ENCODE data around the gene USP35.

GRCh38 chr11:78202733-78203167, 14.0 kb downstream of the USP35 start:
- TF ChIP-seq CTCF (IDR thresholded peaks at IDR 0.05; ENCODE audit: low read length) (no peak), EZH2 (IDR thresholded peaks at IDR 0.05; ENCODE audit: borderline replicate concordance, low read length) (no peak)
